ENCODE measurements around the gene INPP5D.

The INPP5D gene

DNA sequence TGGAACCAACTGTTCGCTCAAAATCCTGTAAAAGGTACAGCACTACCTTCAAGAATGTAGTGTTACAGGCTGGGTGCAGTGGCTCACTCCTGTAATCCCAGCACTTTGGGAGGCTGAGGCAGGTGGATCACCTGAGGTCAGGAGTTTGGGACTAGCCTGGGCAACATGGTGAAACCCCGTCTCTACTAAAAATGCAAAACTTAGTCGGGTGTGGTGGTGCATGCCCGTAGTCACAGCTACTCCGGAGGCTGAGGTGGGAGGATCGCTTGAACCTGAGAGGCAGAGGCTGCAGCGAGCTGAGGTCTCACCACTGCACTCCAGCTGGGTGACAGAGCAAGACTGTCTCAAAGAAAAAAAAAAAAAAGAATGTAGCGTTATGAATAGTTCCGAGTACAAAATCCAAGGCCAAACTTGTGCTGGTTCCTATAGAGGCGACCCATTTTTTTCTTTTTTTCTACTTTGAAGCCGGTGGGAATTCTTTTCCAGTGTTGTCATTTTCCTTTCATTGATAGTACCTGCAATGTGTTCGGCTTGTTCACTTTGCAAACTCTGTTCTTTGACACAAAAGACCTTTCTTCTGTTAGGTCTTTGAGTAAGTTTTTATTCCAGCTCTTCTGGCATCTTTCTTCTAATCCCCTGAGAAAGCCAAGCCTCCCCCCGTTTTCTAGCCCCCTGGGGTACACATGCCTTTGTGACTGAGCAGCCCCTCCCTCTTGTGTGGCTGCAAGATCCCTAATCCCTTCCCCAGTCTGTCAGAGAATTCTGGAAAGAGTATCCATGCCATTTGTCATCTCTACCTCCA lies 25.1 kb downstream of the INPP5D start:
- Histone ChIP-seq H3K27ac (peak overlapping the region; percentile 98), H3K4me1 (ENCODE audit: control insufficient read depth in 1 of 2, insufficient read depth in 1 of 2, low read depth in 1 of 2, low read length in 1 of 2) (peaks cover 93 to 99% of the 10 kb centered on the region in 2 experiments), H3K36me3 (peaks cover 29% of the 10 kb centered on the region), H3K4me3 (ENCODE audit: low read depth in 1 of 2, low read length in 1 of 2) (peak overlapping the region; percentile 47 to 61), H3K9me3 (no peaks in the 10 kb centered on the region), H3K27me3 (no peaks in the 10 kb centered on the region)
- TF ChIP-seq, protein P1, sequence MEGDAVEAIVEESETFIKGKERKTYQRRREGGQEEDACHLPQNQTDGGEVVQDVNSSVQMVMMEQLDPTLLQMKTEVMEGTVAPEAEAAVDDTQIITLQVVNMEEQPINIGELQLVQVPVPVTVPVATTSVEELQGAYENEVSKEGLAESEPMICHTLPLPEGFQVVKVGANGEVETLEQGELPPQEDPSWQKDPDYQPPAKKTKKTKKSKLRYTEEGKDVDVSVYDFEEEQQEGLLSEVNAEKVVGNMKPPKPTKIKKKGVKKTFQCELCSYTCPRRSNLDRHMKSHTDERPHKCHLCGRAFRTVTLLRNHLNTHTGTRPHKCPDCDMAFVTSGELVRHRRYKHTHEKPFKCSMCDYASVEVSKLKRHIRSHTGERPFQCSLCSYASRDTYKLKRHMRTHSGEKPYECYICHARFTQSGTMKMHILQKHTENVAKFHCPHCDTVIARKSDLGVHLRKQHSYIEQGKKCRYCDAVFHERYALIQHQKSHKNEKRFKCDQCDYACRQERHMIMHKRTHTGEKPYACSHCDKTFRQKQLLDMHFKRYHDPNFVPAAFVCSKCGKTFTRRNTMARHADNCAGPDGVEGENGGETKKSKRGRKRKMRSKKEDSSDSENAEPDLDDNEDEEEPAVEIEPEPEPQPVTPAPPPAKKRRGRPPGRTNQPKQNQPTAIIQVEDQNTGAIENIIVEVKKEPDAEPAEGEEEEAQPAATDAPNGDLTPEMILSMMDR (IDR thresholded peaks at IDR 0.05) = no peak

DNA sequence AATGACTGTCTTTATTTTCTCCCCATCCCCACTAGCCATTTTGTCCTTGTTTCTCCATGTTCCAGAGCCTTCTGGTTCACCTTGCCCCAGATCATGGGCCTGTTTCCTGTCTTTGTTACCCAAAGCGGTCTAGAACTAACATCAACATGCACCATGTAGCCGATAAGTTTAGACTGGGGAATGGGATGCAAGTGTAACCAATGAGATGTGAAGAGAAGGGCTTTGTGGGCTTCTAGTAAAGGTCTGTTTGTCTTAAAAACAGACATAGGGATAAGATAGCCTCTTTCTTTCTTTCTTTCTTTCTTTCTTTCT lies 25.7 kb downstream of the INPP5D start:
- peak overlapping the region; percentile 98 for H3K27ac ChIP-seq
- TF ChIP-seq, protein P1 (IDR thresholded peaks at IDR 0.05) = no peak
- no peaks in the 10 kb centered on the region for H3K27me3 ChIP-seq
- peaks cover 24% of the 10 kb centered on the region for H3K36me3 ChIP-seq
- no peaks in the 10 kb centered on the region for H3K9me3 ChIP-seq
- H3K4me3 ChIP-seq (ENCODE audit: low read depth in 1 of 2, low read length in 1 of 2) = peak overlapping the region in 1 of 2 experiments; percentile 61
- H3K4me1 ChIP-seq (ENCODE audit: control insufficient read depth in 1 of 2, insufficient read depth in 1 of 2, low read depth in 1 of 2, low read length in 1 of 2) = peaks cover 88 to 93% of the 10 kb centered on the region in 2 experiments

DNA sequence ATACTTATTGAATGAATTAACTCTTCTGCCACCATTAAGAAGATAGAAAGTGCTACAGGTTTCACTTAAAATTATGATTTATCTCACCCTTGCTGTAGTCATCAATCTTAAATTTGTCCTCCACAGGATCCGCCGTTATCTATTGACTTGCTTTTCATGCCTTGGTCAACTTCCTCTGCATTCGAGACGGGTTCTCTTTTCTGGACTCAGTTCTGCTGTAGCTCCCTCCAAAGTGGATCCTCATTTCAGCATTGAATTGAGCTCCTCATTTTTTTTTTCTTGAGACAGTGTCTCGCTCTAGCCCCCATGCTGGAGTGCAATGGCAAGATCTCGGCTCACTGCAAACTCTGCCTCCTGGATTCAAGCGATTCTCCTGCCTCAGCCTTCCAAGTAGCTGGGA lies 27.6 kb downstream of the INPP5D start:
- H3K27me3 ChIP-seq = no peaks in the 10 kb centered on the region
- H3K36me3 ChIP-seq = peaks cover 18% of the 10 kb centered on the region
- H3K4me1 ChIP-seq (ENCODE audit: control insufficient read depth in 1 of 2, insufficient read depth in 1 of 2, low read depth in 1 of 2, low read length in 1 of 2) = peaks cover 84 to 91% of the 10 kb centered on the region in 2 experiments
- TF ChIP-seq, protein P1 (IDR thresholded peaks at IDR 0.05) = no peak
- H3K4me3 ChIP-seq (ENCODE audit: low read depth in 1 of 2, low read length in 1 of 2) = peak overlapping the region; percentile 7 to 61
- no peaks in the 10 kb centered on the region for H3K9me3 ChIP-seq
- peak overlapping the region; percentile 98 for H3K27ac ChIP-seq

DNA sequence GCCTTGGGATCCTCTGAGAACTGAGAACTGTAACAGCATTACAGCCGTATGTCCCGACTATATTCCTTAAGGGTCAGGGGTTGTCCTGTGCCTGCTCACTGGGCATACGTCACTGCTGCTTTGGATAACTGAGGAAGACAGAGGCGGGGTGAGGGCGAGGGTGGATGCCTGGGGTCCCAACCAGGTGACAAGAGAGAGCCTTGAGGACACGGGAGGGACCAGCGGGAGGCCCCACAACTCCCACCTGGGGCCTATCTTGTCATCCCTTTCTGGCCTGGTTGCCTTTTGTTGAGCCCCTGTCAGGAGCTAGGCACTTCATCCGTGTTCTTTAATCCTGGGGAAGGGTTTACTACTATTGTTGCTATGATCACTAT lies 28.8 kb downstream of the INPP5D start:
- TF ChIP-seq, protein P1 (IDR thresholded peaks at IDR 0.05) = no peak
- Histone ChIP-seq H3K27me3 (no peaks in the 10 kb centered on the region), H3K36me3 (peaks cover 18% of the 10 kb centered on the region), H3K4me1 (ENCODE audit: control insufficient read depth in 1 of 2, insufficient read depth in 1 of 2, low read depth in 1 of 2, low read length in 1 of 2) (peaks cover 84 to 91% of the 10 kb centered on the region in 2 experiments), H3K9me3 (no peaks in the 10 kb centered on the region), H3K27ac (peak overlapping the region; percentile 98), H3K4me3 (ENCODE audit: low read depth in 1 of 2, low read length in 1 of 2) (no peak overlapping the region)

DNA sequence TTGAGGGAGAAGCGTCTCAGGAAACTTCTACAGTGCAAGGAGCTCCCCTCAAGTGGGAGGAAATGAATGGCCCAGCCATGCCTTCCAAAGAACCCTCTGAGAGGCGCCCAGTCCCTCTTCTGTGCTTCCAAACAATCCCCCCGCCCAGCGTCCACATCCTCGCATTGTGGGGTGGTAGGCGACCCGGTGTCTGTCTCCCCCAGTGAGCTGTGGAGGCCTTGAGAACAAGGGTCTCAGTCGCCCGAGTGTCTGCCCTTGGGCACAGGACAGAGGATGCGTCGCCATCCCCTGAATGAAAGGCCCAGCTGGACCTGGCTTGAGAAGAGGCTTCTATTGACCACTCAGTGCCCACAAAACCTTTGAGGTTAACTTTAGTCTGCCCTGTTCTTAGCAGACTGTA lies 29.7 kb downstream of the INPP5D start:
- H3K4me1 ChIP-seq (ENCODE audit: control insufficient read depth in 1 of 2, insufficient read depth in 1 of 2, low read depth in 1 of 2, low read length in 1 of 2) = peaks cover 84 to 91% of the 10 kb centered on the region in 2 experiments
- TF ChIP-seq, protein P1 (IDR thresholded peaks at IDR 0.05) = no peak
- H3K27ac ChIP-seq = peak overlapping the region; percentile 98
- H3K9me3 ChIP-seq = no peaks in the 10 kb centered on the region
- no peaks in the 10 kb centered on the region for H3K27me3 ChIP-seq
- no peak overlapping the region for H3K4me3 ChIP-seq (ENCODE audit: low read depth in 1 of 2, low read length in 1 of 2)
- H3K36me3 ChIP-seq = peaks cover 18% of the 10 kb centered on the region
